ENCODE results near the gene FAM184A.
A peak's percentile ranks its signal among the peaks of the same experiment; 100 is the strongest.
"Not testable (repeated sequence)": the region's sequence is repeated elsewhere in the genome, so short reads cannot be mapped to it uniquely, and the experiment has no call there.

The FAM184A gene

GRCh38 chr6:119078376-119079282 is at the start of gene FAM184A:
Gene FAM184A (minus strand): TSS chr6:119078664. CDS start chr6:119078299, 365 bp downstream.
- DNase-seq (ENCODE audit: low spot score), result peak; percentile 80

- no peak for DNase-seq (ENCODE audit: low spot score)
Measured at GRCh38 chr6:119127627-119128026, 49.2 kb upstream of the FAM184A start.

- no peak for DNase-seq (ENCODE audit: low spot score)
Measured at GRCh38 chr6:119126826-119127225, 48.4 kb upstream of the FAM184A start.

- no peak for DNase-seq (ENCODE audit: low spot score)
Measured at GRCh38 chr6:119126140-119126539, 47.7 kb upstream of the FAM184A start.

DNA sequence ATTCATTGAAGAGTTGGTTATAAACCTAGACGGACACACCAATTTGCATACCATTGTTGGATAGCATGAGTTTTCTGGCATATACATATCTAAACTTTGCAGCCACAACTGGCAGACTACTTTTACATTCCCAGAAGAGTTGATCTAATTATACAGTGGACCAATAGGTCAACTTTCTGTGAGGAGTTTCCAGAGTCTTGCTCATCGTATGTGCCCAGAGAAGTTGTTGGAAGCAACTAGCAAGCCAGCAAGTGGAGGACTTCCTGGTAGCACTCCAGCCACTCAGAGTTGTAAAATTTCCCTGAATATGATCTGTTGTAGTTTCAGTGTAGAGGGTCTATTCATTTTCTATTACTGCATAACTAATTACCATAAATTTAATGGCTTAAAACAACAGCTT is 47.1 kb upstream of the FAM184A start:
- no peak for DNase-seq (ENCODE audit: low spot score)

DNA sequence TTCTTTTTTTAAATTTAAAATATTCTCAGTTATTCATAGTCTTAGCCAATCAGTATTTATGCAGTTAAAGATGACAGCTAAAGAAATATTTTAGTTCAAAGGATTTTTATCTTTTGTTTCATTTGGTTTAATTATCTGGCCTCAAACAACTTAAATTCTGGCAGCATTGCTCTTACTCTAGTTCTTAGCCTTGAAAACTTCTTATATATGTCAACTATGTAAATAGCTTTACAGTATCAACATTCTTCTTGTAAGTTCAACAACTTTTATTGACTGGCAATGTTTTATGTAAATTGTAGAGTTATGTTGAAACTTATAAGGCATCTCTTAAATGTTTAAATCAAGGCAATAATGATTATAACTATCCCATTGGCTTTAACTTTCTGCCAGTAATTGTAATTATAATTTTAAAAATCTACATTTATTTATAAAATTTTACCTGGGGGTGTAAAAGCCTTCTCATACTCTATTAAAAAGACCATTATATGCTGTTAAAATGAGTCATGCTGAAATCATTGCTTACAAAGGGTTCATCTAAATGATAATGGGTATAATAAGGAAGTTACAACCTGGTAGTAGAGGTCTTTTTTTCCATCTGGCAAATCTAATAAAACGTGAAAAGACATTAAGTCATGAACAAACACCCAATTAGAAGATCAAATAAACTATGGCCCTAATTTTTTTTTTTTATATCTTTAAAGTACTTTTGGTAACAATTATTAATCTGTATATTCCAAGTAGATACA is 45.8 kb upstream of the FAM184A start:
- DNase-seq (ENCODE audit: low spot score), result no peak

GRCh38 chr6:119122336-119122735 is 43.9 kb upstream of the FAM184A start:
- DNase-seq (ENCODE audit: low spot score), result no peak

DNA sequence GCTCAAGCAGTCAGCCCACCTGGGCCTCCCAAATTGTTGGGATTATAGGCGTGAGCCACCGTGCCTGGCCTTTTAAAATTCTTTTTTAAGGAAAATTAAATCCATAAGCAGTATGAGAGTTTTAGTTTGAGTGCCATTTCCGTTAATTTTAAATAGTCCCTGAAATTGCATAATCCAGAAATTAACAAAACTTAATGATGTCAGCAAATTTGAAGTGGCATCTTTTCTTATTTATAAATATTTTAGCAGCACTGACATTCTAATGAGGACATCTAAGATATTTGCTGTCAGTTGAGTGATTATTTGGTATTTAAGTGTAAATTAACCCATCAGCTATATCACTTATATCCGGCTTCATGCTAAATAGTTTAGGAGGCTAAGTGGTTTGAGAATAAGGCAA is 42.9 kb upstream of the FAM184A start:
- no peak for DNase-seq (ENCODE audit: low spot score)

- peak; percentile 28 for DNase-seq (ENCODE audit: low spot score)
Measured at GRCh38 chr6:119119989-119120388, 41.5 kb upstream of the FAM184A start.

GRCh38 chr6:119119062-119119461 is 40.6 kb upstream of the FAM184A start:
- DNase-seq (ENCODE audit: low spot score), result not testable (repeated sequence)

- DNase-seq (ENCODE audit: low spot score), result no peak
Measured at GRCh38 chr6:119116712-119117281, 38.3 kb upstream of the FAM184A start.

GRCh38 chr6:119113961-119114360 is 35.5 kb upstream of the FAM184A start:
- DNase-seq (ENCODE audit: low spot score), result no peak

DNA sequence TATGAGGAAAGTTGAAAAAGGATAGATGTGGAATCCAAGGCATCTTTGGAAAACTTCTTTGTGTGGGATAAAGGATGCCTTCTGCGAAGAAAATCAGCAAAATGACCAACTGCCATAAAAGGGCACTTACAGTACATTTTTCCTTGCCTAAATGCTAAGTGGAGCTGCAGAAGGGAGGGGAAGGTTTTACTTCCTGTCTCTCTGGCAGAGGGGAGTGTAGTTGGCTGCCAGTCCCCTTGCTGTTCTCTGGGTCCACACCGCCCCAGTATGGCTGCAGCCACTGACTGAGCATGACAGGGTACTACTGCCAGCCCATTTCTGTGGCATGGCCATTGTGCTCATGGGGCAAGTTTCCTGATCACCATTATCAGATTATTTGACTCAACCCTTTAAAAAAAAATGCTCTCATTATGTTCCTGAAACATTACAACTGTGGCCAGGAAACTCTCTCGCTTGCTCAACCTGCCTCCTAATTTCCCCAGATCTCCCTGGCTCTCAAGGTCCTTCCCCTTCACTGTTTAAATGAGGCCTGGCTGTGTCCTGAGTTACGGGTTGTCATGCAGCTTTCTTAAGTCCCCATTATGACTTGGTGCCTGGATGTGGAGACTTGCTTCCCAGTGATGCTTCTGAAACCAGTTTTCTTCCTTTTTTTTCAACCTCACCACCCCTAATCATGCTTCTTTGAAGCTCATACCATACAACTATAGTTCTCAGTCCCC is 34.5 kb upstream of the FAM184A start:
- DNase-seq (ENCODE audit: low spot score), result no peak

DNA sequence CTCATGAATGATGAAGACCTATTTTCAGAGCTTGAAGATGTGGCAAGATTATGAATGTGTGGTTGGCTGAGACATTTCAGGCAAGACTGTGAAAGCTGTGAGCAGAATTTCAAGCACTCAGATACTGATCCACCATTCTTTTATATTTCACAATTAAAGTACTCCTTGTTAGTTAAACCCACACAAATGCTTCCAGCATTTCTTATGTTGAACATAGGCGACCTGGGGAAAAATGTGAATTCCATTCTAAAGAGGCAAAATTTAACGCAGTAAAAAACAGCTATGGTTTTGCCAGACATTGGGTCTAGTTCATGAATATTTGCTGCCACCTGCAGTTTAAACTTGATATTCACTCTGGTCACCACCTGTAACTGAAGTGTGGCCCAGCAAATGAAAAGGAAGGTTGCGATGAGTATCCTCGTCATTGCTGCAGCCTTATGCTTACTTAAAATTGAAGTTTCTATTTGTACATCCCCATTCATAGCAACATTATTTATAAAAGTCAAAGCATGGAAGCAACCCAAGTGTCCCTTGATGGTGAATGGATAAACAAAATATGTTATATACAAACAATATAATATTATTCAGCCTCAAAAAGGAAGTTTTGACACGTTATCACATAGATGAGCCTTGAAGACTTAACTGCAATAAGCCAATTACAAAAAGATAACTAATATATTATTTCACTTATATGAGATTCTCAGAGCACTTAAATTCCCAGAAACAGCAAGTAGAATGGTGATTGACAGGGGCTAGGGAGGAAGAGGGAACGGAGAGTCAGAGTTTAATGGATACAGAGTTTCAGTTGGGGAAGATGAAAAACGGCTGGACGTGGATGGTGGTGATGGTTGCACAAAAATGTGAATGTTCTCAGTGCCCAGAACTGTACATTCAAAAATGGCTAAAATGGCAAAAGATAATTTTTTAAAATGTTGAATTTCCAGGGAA is 32.4 kb upstream of the FAM184A start:
- peak; percentile 51 for DNase-seq (ENCODE audit: low spot score)

- no peak for DNase-seq (ENCODE audit: low spot score)
Measured at GRCh38 chr6:119109654-119110325, 31.3 kb upstream of the FAM184A start.

- DNase-seq (ENCODE audit: low spot score), result no peak
Measured at GRCh38 chr6:119108076-119108475, 29.6 kb upstream of the FAM184A start.

GRCh38 chr6:119105282-119105681 is 26.8 kb upstream of the FAM184A start:
- DNase-seq (ENCODE audit: low spot score), result no peak

- DNase-seq (ENCODE audit: low spot score), result no peak
Measured at GRCh38 chr6:119102901-119103300, 24.4 kb upstream of the FAM184A start.

DNA sequence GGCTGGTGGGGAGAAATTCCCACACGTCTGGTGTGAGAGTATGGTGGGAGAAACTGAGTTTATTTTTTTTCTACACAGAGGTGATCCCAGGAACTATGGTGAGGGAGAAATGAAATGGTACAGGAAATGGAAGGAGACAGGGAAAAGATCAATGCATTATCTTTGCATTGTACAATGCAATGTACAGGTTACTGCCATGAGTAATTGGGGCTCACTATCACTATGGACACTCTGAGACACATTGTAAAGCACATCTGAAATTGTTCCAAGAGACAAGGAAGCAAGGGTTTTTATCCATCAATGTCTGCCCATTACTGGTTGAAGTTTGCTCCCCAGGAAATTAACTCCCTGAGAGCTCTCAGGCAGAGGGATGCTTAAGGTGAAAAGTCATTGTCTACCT is 21.7 kb upstream of the FAM184A start:
- no peak for DNase-seq (ENCODE audit: low spot score)

DNA sequence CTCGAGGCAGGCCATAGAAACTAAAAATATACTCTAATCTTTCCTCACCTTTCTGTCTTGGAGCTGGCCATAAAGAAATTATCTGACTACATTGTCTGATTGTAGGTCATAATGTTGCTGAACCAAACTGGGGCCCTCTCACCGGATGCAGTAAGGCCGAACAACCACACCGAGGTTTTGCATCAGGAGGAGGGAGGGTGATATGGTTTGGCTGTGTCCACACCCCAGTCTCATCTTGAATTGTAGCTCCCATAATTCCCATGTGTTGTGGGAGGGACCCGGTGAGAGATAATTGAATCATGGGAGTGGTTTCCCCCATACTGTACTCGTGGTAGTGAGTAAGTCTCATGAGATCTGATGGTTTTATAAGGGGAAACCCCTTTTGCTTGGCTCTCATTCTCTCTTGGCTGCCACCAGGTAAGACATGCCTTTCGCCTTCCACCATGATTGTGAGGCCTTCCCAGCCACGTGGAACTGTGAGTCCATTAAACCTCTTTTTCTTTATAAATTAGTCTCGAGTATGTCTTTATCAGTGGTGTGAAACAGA is 19.4 kb upstream of the FAM184A start:
- DNase-seq (ENCODE audit: low spot score), result not testable (repeated sequence)

Measured in AG08396 (cell line).